Endothelial cell of umbilical vein (primary cell): Measurements from ENCODE around the gene TAS1R1. TPM values are rescaled to one million over a fixed set of nuclear protein-coding genes. Genes with fewer than 3 reads are reported as not detected.

Source experiments
- BruUV-seq: library from RNA; stranded (reverse); fragments of 400-500 nt; replicated peaks from 2 replicates; lab custom pipeline; 2021; lab: Mats Ljungman, UMichigan
- CTCF ChIA-PET: fragments of 300-600, 350-600 bp; sonication (Branson Sonifier 250); formaldehyde crosslinking; loops from one replicate; lab custom pipeline; 2021; ENCODE audit warnings: antibody characterized with exemption, inconsistent platforms; lab: Charles Lee
- POLR2A ChIA-PET: fragments of 300-600, 350-600 bp; sonication (Branson Sonifier 250); formaldehyde crosslinking; loops from one replicate; lab custom pipeline; 2021; ENCODE audit warnings: antibody characterized with exemption, inconsistent platforms; lab: Charles Lee
- DNase-seq: peaks from one replicate; pipeline ENCODE4 v3.0.0-alpha.2; 2011; ENCODE audit warnings: low read depth, low spot score
- FAIRE-seq: peaks from 2 replicates; lab custom pipeline; 2011; peaks lifted over from hg19 to GRCh38; lab: Jason Lieb, UNC
- H2AFZ ChIP-seq: 2 replicates; pipeline ENCODE4 v1.6.0; 2012; ENCODE audit warnings: low read depth, low read length, control low read depth, inconsistent platforms
- H3K27ac ChIP-seq: 2 replicates; pipeline ENCODE4 v1.5.1; 2011; ENCODE audit warnings: low read depth, mild to moderate bottlenecking, control low read depth, low read length, moderate library complexity; ENCODE audit not compliant: insufficient read depth
- H3K27me3 ChIP-seq, 2 experiments: 2 replicates each; pipeline versions ENCODE4 v1.6.0 to v1.6.1; 2011; ENCODE audit warnings: low read length in 2 of 2, mixed read lengths in 1 of 2; ENCODE audit not compliant: control insufficient read depth in 2 of 2, insufficient read depth in 2 of 2
- H3K36me3 ChIP-seq, 2 experiments: 2 replicates in 1 of 2; 3 replicates in 1 of 2; pipeline ENCODE4 v1.5.1; 2011; ENCODE audit warnings: low read length in 2 of 2, mild to moderate bottlenecking in 1 of 2, moderate library complexity in 1 of 2; ENCODE audit not compliant: control insufficient read depth in 2 of 2, insufficient read depth in 2 of 2; ENCODE audit errors: extremely low read depth in 1 of 2
- H3K4me1 ChIP-seq: 3 replicates; pipeline ENCODE4 v1.5.1; 2011; ENCODE audit warnings: mild to moderate bottlenecking, low read length; ENCODE audit not compliant: control insufficient read depth, insufficient read depth; ENCODE audit errors: extremely low read depth
- H3K4me2 ChIP-seq: 2 replicates; pipeline ENCODE4 v1.6.1; 2011; ENCODE audit warnings: low read length, control low read depth, mixed read lengths; ENCODE audit not compliant: insufficient read depth
- H3K4me3 ChIP-seq, 3 experiments: fragments of 200-600 bp in 1 of 3; sonication (generic), shearing (Covaris generic) in 1 of 3; replicated peaks in 1 of 3; 2 replicates each; pipeline ENCODE4 v1.5.1; 2011 to 2016; ENCODE audit warnings: control low read depth in 3 of 3, low read length in 3 of 3, mild to moderate bottlenecking in 2 of 3, inconsistent platforms in 1 of 3, low read depth in 1 of 3, moderate library complexity in 1 of 3; ENCODE audit not compliant: insufficient read depth in 1 of 3
- H3K79me2 ChIP-seq: 2 replicates; pipeline ENCODE4 v1.6.0; 2012; ENCODE audit warnings: low read length, inconsistent platforms; ENCODE audit not compliant: control insufficient read depth, insufficient read depth
- H3K9ac ChIP-seq: replicated peaks from 2 replicates; pipeline ENCODE3; 2011; ENCODE audit warnings: low read length, control low read depth; ENCODE audit not compliant: insufficient read depth; ENCODE audit errors: extremely low read depth
- H3K9me1 ChIP-seq: replicated peaks from 3 replicates; pipeline ENCODE4 v1.6.0; 2011; ENCODE audit warnings: mild to moderate bottlenecking, low read length; ENCODE audit not compliant: control insufficient read depth, insufficient read depth; ENCODE audit errors: extremely low read depth
- H3K9me3 ChIP-seq: replicated peaks from 2 replicates; pipeline ENCODE4 v1.5.1; 2012; ENCODE audit warnings: low read length, inconsistent platforms; ENCODE audit not compliant: control insufficient read depth, insufficient read depth
- H4K20me1 ChIP-seq: replicated peaks from 2 replicates; pipeline ENCODE3; 2011; ENCODE audit warnings: mild to moderate bottlenecking, low read length; ENCODE audit not compliant: control insufficient read depth, insufficient read depth; ENCODE audit errors: extremely low read depth
- EZH2 ChIP-seq: IDR thresholded peaks from 2 replicates; pipeline ENCODE4 v1.6.1; 2012; ENCODE audit warnings: borderline replicate concordance, low read depth, mild to moderate bottlenecking, moderate library complexity, low read length, inconsistent platforms; ENCODE audit not compliant: severe bottlenecking
- FOS ChIP-seq: IDR thresholded peaks from 2 replicates; pipeline ENCODE4 v1.6.1; 2011; ENCODE audit warnings: mild to moderate bottlenecking, low read length, moderate library complexity, borderline replicate concordance; ENCODE audit not compliant: insufficient read depth
- JUN ChIP-seq: IDR thresholded peaks from 2 replicates; pipeline ENCODE4 v1.6.1; 2011; ENCODE audit warnings: borderline replicate concordance, low read depth; ENCODE audit not compliant: insufficient read length, insufficient read depth
- MYC ChIP-seq: IDR thresholded peaks from one replicate; pipeline ENCODE4 v1.6.1; 2011; ENCODE audit warnings: mild to moderate bottlenecking, low read depth, low read length
- POLR2A ChIP-seq: IDR thresholded peaks from 2 replicates; pipeline ENCODE4 v1.6.1; 2012; ENCODE audit warnings: low read depth, mild to moderate bottlenecking, control low read depth, low read length
- POLR2AphosphoS5 ChIP-seq: IDR thresholded peaks from 2 replicates; pipeline ENCODE4 v1.6.1; 2012; ENCODE audit warnings: low read depth, mild to moderate bottlenecking, control low read depth, low read length, moderate library complexity; ENCODE audit not compliant: insufficient read depth
- dilution Hi-C: fragments of 300-500 bp; cut with MboI; formaldehyde crosslinking; loops from one replicate; pipeline ENCODE4 v1.15.0; 2019; ENCODE audit warnings: low sequenced_read_pairs; ENCODE audit not compliant: extremely low pct_ligation_motif_present
- intact Hi-C: fragments of 100-400 bp; cut with micrococcal nuclease; formaldehyde crosslinking; loops from one replicate; pipeline ENCODE4 v1.10.0; 2022
- polyA plus RNA-seq, 4 experiments: library from polyadenylated mRNA; depleted of rRNA in 3 of 4; stranded (reverse) in 3 of 4; unstranded in 1 of 4; fragments of >200 nt; gene quantifications; 2 replicates each; pipeline versions ENCODE4 v1.2.1 to v1.2.3, GENCODE V29; 2011 to 2012; ENCODE audit warnings: missing spikeins in 1 of 4
- total RNA-seq: library from RNA; stranded (reverse); gene quantifications from 2 replicates; pipeline ENCODE4 v1.2.3, GENCODE V29; 2021
- TF ChIP-seq, protein P1 (sequence below), 2 donors: IDR thresholded peaks; 1 replicate in 1 of 2; 2 replicates in 1 of 2; pipeline ENCODE4 v1.5.1; 2011; ENCODE audit warnings: low read length in 2 of 2, mild to moderate bottlenecking in 2 of 2, moderate library complexity in 2 of 2, control low read depth in 1 of 2, inconsistent platforms in 1 of 2, low read depth in 1 of 2; ENCODE audit not compliant: insufficient read depth in 1 of 2; ENCODE audit errors: extremely low read depth in 1 of 2
- TF ChIP-seq, protein P2 (sequence below): IDR thresholded peaks from 2 replicates; pipeline ENCODE4 v1.6.1; 2011; ENCODE audit not compliant: insufficient read depth, insufficient read length

Gene TAS1R1
- total and polyA plus RNA-seq, 2 donors (not counting 3 experiments of a cell fraction or from before 2014, with no cell fraction given), result not detected

- intact Hi-C loops (no loop called here), dilution Hi-C loops (no loop called here)
- TF ChIP-seq JUN (no peak), POLR2A (no peak), FOS (no peak), POLR2AphosphoS5 (no peak), EZH2 (no peak), MYC (no peak)
- TF ChIP-seq, protein P1, sequence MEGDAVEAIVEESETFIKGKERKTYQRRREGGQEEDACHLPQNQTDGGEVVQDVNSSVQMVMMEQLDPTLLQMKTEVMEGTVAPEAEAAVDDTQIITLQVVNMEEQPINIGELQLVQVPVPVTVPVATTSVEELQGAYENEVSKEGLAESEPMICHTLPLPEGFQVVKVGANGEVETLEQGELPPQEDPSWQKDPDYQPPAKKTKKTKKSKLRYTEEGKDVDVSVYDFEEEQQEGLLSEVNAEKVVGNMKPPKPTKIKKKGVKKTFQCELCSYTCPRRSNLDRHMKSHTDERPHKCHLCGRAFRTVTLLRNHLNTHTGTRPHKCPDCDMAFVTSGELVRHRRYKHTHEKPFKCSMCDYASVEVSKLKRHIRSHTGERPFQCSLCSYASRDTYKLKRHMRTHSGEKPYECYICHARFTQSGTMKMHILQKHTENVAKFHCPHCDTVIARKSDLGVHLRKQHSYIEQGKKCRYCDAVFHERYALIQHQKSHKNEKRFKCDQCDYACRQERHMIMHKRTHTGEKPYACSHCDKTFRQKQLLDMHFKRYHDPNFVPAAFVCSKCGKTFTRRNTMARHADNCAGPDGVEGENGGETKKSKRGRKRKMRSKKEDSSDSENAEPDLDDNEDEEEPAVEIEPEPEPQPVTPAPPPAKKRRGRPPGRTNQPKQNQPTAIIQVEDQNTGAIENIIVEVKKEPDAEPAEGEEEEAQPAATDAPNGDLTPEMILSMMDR (IDR thresholded peaks at IDR 0.05; ENCODE audit: extremely low read depth in 1 of 2, insufficient read depth in 1 of 2, low read depth in 1 of 2, low read length in 2 of 2), result no peak
- TF ChIP-seq, protein P2, sequence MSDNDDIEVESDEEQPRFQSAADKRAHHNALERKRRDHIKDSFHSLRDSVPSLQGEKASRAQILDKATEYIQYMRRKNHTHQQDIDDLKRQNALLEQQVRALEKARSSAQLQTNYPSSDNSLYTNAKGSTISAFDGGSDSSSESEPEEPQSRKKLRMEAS, result no peak
- H3K9me1 ChIP-seq, result no peaks in the 10 kb centered on the region
- no peak overlapping the region for H3K4me2 ChIP-seq
- POLR2A ChIA-PET, result no interaction called here
- H3K79me2 ChIP-seq, result no peaks in the 10 kb centered on the region
- no peaks in the 10 kb centered on the region for H3K9me3 ChIP-seq
- FAIRE-seq, result no peak
- H4K20me1 ChIP-seq, result no peaks in the 10 kb centered on the region
- CTCF ChIA-PET, result interaction anchor here (1.0 to 4.5 kb wide), 2 partner anchors 8 to 25 kb away, joined by 3 to 32 read pairs; no protein-coding TSS in a partner anchor
- no peaks in the 10 kb centered on the region for H3K27me3 ChIP-seq
- no peak overlapping the region for H3K9ac ChIP-seq
- H2AFZ ChIP-seq, result no peak overlapping the region
- DNase-seq, result no peak
- H3K36me3 ChIP-seq, result no peaks in the 10 kb centered on the region
- H3K4me1 ChIP-seq, result no peaks in the 10 kb centered on the region
- no TSS peak for BruUV-seq
- no peak overlapping the region for H3K4me3 ChIP-seq
- H3K27ac ChIP-seq, result no peak overlapping the region
Measured at GRCh38 chr1:6515771-6516170, 39.3 kb upstream of the TAS1R1 start.
